Right lobe of liver (tissue), 6 donors: ENCODE measurements around the gene TRABD2B. TPM values are rescaled to one million over a fixed set of nuclear protein-coding genes. Genes with fewer than 3 reads are reported as not detected.
A peak's percentile ranks its signal among the peaks of the same experiment; 100 is the strongest.

Experiments used
- ATAC-seq, 4 donors: fragments of 200-7000 bp; cut with Tn5 transposase; one replicate each; pipeline ENCODE4 v1.9.1; 2020; ENCODE audit warnings: mild to moderate bottlenecking in 4 of 4, moderate library complexity in 4 of 4
- DNase-seq, 3 donors: peaks; one replicate each; pipeline ENCODE4 v3.0.0-alpha.2; 2020
- H3K27ac ChIP-seq, 3 donors: fragments of 200-600 bp; one replicate each; pipeline ENCODE4 v1.8.0; 2022
- H3K27me3 ChIP-seq, 2 donors: fragments of 200-600 bp; one replicate each; pipeline ENCODE4 v1.8.0; 2022
- H3K36me3 ChIP-seq, 4 donors: fragments of 200-600 bp; sonication (generic) in 1 of 4; one replicate each; pipeline versions ENCODE4 v1.5.1 to v1.8.0; 2017 to 2022; ENCODE audit warnings: control low read depth in 1 of 4
- H3K4me1 ChIP-seq, 4 donors: fragments of 200-600 bp; sonication (generic) in 1 of 4; one replicate each; pipeline versions ENCODE4 v1.5.1 to v1.8.0; 2017 to 2022; ENCODE audit warnings: control low read depth in 1 of 4
- H3K4me3 ChIP-seq, 3 donors: fragments of 200-600 bp; one replicate each; pipeline ENCODE4 v1.8.0; 2022
- H3K9me3 ChIP-seq, 4 donors: fragments of 200-600 bp; sonication (generic) in 1 of 4; one replicate each; pipeline versions ENCODE4 v1.5.1 to v1.8.0; 2017 to 2022; ENCODE audit warnings: control low read depth in 1 of 4
- CTCF ChIP-seq, 4 donors: fragments of 200-600 bp in 3 of 4; fragments of 450-650 bp in 1 of 4; IDR thresholded peaks; one replicate each; pipeline versions ENCODE4 v1.5.1 to v1.8.0; 2016 to 2022; ENCODE audit warnings: antibody characterized with exemption in 4 of 4, mild to moderate bottlenecking in 2 of 4
- POLR2A ChIP-seq: fragments of 450-650 bp; IDR thresholded peaks from one replicate; pipeline ENCODE4 v1.6.1; 2017; ENCODE audit warnings: antibody characterized with exemption, mild to moderate bottlenecking
- WGBS: methylation state at CpG from one replicate; pipeline ENCODE4 v1.1.6; 2018; ENCODE audit warnings: low coverage, low lambda C conversion rate; ENCODE audit not compliant: insufficient coverage; ENCODE audit errors: missing lambda C conversion rate; 5-methylcytosine and 5-hydroxymethylcytosine counted together
- intact Hi-C, 2 donors: fragments of 100-400 bp; cut with DNase I; formaldehyde crosslinking; loops; one replicate each; pipeline versions ENCODE4 v1.11.2 to v1.14.1; 2022
- total RNA-seq, 6 experiments: library from RNA; depleted of rRNA in 2 of 6; stranded (reverse); fragments of >200 nt in 2 of 6; fragmentation: NEBNext Ultra II Directional in 3 of 6; extraction: Animal tissue kit (Norgen Biotek cat#: 25700) in 3 of 6; gene quantifications; one replicate each; pipeline versions ENCODE4 v1.1.0 to v1.2.4, GENCODE V29; 2016 to 2023
- donor health status: DM: no; HTN: yes; CAD: no.
- donor health status: DM: no; HTN: no; CAD: no.
- donor health status: DM: no; HTN: no; CAD: no.
- donor health status: DM: no; HTN: yes; CAD: no.
- donor health status: DM: no; HTN: yes; CAD: no.

Gene TRABD2B
- total RNA-seq, 6 experiments from 2014 or later: 0.55 to 9.5 (median 1.8) TPM

GRCh38 chr1:47898133-47898845 is 98.9 kb downstream of the TRABD2B start:
- H3K4me1 ChIP-seq: peaks cover 0 to 12% (median 0%) of the 10 kb centered on the region in 4 donors
- no peaks in the 10 kb centered on the region for H3K36me3 ChIP-seq
- H3K27me3 ChIP-seq: no peaks in the 10 kb centered on the region
- H3K9me3 ChIP-seq: no peaks in the 10 kb centered on the region
- TF ChIP-seq POLR2A (no peak), CTCF (IDR thresholded peaks at IDR 0.05) (no peak)
- H3K4me3 ChIP-seq: no peak overlapping the region
- no peak for DNase-seq
- ATAC-seq: no peak
- WGBS: 73% methylated on average over 4 of the region's 6 CpGs
- intact Hi-C loops: no loop called here
- no peak overlapping the region for H3K27ac ChIP-seq

GRCh38 chr1:47895279-47896125 is 101.7 kb downstream of the TRABD2B start:
- no peak overlapping the region for H3K4me3 ChIP-seq
- H3K9me3 ChIP-seq: no peaks in the 10 kb centered on the region
- intact Hi-C loops: no loop called here
- H3K36me3 ChIP-seq: no peaks in the 10 kb centered on the region
- H3K4me1 ChIP-seq: peaks cover 0 to 12% (median 0%) of the 10 kb centered on the region in 4 donors
- DNase-seq (peak in 2 of 3 donors; percentile 59 to 63), ATAC-seq (peak; percentile 59 to 93 (median 62))
- 100% methylated on average over 1 of the region's 10 CpGs for WGBS
- no peak overlapping the region for H3K27ac ChIP-seq
- no peaks in the 10 kb centered on the region for H3K27me3 ChIP-seq
- no peak for TF ChIP-seq CTCF (IDR thresholded peaks at IDR 0.05)
- no peak for TF ChIP-seq POLR2A

DNA sequence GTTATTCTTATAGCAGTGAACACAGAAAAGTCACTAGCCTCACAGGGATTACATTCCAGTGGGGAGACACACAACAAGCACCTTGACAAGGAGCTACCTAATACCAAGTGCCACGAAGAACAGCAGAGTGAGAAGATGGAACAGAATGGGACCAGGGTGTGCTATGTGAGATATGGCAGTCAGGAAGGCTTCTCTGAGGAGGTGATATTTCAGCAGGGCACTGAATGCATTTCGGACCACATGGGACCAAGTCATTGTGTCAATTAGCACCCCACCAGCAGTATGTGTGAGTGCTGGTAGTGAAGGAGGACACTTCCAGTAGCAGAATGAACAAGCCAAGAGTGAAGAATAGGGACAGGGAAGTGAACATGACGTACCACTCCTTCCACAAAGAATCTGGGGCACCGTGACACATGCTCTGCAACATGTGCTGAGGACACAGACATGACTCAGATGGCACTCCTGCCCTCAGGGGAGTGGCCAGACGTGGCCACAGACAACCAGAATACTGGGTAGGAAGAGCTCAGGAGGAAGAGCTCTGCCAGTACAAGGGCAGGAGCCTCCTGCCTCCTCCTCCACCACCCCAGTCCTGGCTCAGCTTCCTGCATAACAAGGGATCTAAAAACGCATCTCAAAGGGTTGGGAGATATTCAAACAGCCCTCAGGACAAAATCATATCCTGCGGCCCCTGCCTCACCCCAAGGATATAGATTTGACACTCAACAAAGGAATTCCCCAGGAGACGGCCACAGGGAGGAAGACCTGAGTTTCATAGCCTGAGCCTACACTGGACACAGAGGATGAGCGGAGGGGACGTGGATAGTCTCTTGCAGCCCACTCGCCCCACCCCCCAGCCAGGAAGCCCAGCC is 102.5 kb downstream of the TRABD2B start:
- no peak for TF ChIP-seq CTCF (IDR thresholded peaks at IDR 0.05)
- TF ChIP-seq POLR2A: no peak
- H3K4me3 ChIP-seq: no peak overlapping the region
- intact Hi-C loops: no loop called here
- H3K9me3 ChIP-seq: no peaks in the 10 kb centered on the region
- 80% methylated on average over 2 of the region's 11 CpGs for WGBS
- no peak overlapping the region for H3K27ac ChIP-seq
- ATAC-seq: peak; percentile 27 to 95 (median 40)
- peaks cover 0 to 12% (median 0%) of the 10 kb centered on the region in 4 donors for H3K4me1 ChIP-seq
- no peaks in the 10 kb centered on the region for H3K36me3 ChIP-seq
- H3K27me3 ChIP-seq: no peaks in the 10 kb centered on the region
- peak in 1 of 3 donors; percentile 51 for DNase-seq

DNA sequence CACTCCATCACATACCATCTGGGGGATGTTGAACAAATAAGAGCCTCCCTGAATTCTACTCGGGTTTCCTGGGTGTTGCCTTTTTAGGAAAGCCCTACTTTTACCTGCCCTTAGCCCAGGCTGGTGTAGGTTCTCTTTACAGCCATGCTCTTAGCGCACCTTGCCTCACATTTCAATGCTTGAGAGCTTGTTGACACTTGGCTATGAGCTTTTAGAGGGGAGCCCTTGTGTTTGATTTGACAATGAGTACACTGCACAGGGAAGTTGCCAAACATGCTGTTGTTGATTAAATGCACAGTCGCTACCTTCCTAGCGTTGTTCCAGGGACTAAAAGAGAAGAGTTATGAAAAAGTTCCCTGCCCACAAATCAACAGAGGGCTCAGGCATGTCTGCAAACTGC is 103.8 kb downstream of the TRABD2B start:
- 82% methylated on average over 4 of the region's 4 CpGs for WGBS
- H3K27ac ChIP-seq: no peak overlapping the region
- H3K4me3 ChIP-seq: no peak overlapping the region
- intact Hi-C loops: no loop called here
- no peaks in the 10 kb centered on the region for H3K9me3 ChIP-seq
- peaks cover 0 to 12% (median 0%) of the 10 kb centered on the region in 4 donors for H3K4me1 ChIP-seq
- H3K36me3 ChIP-seq: no peaks in the 10 kb centered on the region
- DNase-seq: no peak
- TF ChIP-seq CTCF (IDR thresholded peaks at IDR 0.05) (no peak), POLR2A (no peak)
- ATAC-seq: no peak
- H3K27me3 ChIP-seq: no peaks in the 10 kb centered on the region
